Activated CD8-positive, alpha-beta memory T cell treated with anti-CD3 and anti-CD28 coated beads, Interleukin-2, amount 50 U/mL, for 4 hours (primary cell): ENCODE measurements around the gene KCNJ3.

ENCODE experiments used
- DNase-seq: peaks from one replicate; pipeline ENCODE4 v3.0.0-alpha.2; 2020

The KCNJ3 gene

DNA sequence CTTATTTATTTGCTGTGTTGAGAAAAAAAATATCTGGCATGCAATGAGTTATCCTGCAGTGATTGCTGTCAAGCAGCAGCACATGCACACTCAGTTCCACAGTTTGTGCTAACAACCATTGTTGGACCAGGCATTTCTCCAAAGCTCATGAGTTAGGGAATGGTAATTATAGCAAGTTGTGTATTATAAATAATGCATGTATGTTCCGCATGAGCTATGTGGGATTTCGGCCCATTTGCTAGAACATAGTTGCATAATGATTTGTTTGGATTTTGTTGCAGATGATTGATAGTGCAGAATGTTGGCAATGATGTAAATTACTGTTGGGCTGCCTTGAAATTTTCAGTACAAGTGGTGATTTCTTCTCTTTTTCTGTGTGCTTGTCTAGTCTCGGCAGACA, 10.7 kb downstream of the KCNJ3 start:
- DNase-seq, result no peak

DNA sequence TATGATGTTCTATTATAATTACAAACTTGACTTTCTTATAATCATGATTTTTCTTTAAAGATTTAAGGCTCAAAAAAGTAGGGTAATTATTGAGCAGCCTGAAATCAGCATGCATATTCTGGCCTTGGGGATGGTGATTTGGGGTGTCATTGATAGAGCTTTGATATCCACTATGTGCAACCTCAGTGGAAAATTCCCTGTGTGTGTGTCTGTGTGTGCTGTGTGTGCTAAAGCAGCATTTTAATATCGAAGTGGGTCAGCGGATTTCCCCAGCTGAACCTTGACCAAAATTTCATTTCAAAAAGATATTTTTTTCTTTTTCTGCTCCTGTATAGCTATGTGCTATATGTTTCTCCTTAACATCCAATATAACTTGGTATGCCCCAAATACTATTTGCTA, 11.6 kb downstream of the KCNJ3 start:
- no peak for DNase-seq

GRCh38 chr2:154710685-154711084, 12.2 kb downstream of the KCNJ3 start:
- no peak for DNase-seq

- DNase-seq, result no peak
Observed at GRCh38 chr2:154713675-154714074, 15.2 kb downstream of the KCNJ3 start.

- no peak for DNase-seq
Observed at GRCh38 chr2:154720651-154721050, 22.2 kb downstream of the KCNJ3 start.

DNA sequence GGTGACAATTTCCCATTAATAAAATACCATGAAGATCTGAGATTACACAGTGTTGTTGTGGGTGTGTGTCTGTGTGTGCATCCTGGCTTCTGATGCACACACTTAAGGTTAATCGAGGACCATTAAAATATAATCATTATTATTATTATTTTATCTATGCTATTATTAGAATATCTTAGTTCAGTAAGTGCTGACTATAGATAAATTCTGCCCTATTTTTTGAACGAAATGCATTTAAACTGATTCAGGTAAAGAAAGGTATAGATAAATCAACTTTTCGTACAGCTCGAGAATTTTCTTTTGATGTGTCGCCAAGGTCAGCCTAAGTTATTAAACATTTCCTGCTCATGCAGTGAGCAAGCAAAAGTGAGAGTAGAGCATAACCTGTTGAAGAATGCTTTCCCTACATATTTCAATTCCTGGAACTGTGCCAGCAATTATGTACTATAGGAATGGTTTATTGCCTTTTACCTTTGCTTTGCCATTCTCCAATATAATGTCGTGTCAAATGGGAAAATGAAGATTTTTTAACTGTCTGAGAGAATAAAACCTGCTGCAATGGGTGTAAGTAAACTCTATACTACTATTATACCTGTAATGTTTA, 25.8 kb downstream of the KCNJ3 start:
- DNase-seq, result no peak

DNA sequence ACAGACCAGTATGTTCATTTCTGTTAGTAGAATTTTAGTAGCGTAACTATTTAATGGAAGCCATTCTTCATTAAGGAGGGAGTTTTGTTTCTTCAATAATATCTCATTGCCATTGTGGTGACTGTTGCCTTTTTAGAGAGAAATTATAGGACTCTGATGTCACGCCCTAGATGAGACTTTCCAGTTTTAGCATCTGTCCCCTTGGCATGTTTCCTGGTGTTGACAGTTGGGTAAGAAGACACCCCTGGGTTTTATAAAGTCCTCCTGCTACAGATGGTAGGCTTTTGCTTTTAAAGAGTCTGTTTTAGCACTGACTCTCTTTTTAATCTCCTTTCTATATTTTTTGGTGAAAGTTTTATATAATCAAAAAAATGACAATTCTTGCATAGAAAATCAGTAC, 41.9 kb downstream of the KCNJ3 start:
- no peak for DNase-seq

- no peak for DNase-seq
Observed at GRCh38 chr2:154758871-154759270, 60.4 kb downstream of the KCNJ3 start.

GRCh38 chr2:154762638-154763037, 64.1 kb downstream of the KCNJ3 start:
- DNase-seq, result no peak

- DNase-seq, result no peak
Observed at GRCh38 chr2:154771664-154772284, 73.3 kb downstream of the KCNJ3 start.

- DNase-seq, result no peak
Observed at GRCh38 chr2:154776825-154777224, 78.3 kb downstream of the KCNJ3 start.

- DNase-seq, result no peak
Observed at GRCh38 chr2:154794406-154794805, 95.9 kb downstream of the KCNJ3 start.

DNA sequence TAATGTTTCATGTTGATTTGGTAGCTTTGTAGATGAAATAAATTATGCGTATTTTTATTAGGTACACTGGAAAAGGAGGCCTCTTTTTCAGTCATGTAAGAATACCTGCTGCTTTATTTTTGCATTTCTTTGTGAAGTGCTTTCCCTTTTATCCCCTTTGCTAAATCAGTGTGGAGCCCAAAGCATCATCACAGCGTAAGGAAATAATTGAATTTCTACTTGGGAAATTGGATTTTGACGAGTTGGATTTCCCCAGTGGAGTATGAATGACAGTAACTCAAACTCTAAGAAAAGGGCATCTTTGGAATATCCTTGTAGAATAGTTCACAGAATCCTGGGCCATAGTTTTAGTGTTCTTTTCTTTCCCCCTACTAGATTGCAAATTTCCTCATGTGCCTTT, 97.2 kb downstream of the KCNJ3 start:
- DNase-seq, result no peak

DNA sequence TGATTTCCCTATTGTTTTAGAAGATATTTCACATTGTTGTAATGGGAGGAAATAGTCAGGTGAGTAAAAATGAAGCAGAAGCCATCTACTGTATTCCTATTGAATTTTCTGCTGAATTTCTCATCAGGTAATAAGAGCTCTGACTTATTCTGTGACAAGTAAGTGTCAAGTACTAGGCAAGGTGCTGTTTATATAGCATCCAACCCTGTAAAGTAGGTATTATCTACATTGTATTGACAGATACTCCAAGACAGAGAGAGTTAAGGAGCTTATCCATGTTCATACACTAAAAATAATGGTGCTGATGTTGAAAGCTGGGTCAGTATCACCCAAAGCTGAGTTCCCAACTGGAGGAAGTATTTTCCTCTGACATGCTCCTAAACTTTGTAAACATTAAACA, 106.0 kb downstream of the KCNJ3 start:
- DNase-seq, result no peak

DNA sequence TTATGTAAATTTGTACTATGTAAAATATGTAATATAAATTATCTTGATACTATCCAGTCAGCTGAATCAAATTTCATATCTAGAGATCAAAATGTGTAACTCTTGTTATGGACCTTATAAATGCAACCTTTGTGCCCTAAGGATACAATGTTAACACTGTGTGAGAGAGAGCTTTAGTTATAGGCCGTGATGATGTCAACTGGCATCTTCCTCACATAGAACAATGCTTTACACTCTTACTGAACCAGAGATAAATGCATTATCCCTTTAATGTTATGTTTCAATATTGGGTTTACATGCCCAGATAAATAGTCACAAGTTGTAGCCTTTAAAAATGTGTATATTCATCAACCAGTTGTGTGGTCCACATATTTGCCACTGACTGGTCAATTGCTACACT, 115.1 kb downstream of the KCNJ3 start:
- DNase-seq, result no peak

DNA sequence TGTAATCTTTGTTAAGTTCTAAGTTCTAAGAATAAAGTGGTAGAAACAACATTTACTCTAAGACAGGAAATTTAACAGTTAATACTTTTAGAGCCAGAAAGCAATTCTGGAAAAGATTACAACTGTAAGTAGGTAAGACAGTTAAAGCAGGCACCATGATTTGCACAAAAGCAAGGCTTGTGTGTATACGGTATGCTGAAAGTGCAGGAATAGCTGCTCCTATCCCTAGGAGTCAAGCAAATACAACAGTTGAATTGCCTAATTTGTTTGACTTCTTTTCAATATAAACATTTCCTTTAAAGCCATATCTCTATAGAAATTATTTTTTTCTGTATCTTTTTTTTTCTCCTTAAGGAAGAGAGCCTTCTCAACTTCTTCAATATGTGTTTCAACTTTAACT, 116.4 kb downstream of the KCNJ3 start:
- DNase-seq, result no peak

- DNase-seq, result no peak
Observed at GRCh38 chr2:154825358-154825757, 126.9 kb downstream of the KCNJ3 start.

- no peak for DNase-seq
Observed at GRCh38 chr2:154826827-154827226, 128.3 kb downstream of the KCNJ3 start.

DNA sequence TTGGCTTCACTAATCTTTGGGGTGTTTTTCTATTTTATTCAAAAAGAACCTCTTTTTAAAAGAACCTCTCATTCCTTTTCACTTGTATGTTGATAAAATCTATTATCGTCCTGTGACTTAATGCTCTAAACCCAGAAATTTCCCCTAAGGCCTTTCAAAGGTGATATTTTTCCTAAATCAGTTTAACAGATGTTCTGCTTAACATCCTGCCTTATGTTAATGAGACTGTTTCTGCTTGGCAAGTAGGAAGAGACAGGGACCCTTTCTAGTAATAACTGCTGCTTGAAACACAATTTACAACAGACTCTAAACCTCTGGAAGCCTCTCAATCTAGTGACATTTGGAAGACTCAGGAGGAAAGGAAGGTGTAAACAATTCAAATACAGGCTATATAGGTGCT, 128.8 kb downstream of the KCNJ3 start:
- no peak for DNase-seq

DNA sequence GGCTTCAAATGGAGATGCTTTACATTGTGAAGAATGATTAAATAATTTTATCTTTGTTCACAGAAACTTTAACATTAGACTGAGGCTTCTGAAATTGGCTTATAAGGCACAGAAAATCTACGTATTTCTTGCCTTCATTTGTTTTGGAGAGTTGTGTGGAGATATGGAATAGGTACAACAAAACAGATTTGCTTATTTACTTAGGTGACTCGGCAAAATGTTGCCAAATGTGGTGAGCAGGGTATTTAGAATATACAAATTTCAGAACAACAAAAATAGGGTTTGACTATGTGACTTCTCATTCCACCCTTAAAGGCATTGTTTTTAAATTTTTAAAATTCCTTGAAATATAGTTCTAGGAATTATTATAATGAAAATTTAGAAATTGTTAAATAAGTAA, 134.2 kb downstream of the KCNJ3 start:
- no peak for DNase-seq

DNA sequence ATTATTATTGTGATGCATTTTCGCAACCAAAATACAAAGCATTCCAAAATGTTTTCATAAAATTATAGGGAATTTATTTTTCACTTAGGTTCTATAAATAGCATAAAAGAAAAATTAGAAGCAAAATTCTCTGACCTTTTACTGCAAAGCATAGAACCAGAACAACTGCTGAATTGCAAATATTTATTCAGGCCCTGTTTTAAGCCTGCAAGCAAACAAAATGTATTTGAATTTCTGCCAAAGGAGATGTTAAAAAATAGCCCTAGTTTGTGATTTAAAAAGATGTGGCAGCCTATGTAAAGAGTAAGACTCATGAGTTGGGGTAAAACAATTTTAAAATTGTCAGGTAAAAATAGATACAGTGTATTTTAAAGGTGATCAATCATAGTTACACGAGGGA, 138.1 kb downstream of the KCNJ3 start:
- DNase-seq, result no peak

GRCh38 chr2:154837035-154837434, 138.5 kb downstream of the KCNJ3 start:
- DNase-seq, result no peak

- DNase-seq, result no peak
Observed at GRCh38 chr2:154844513-154844912, 146.0 kb downstream of the KCNJ3 start.

GRCh38 chr2:154846842-154847241, 148.3 kb downstream of the KCNJ3 start:
- DNase-seq, result no peak

GRCh38 chr2:154849482-154849881, 151.0 kb downstream of the KCNJ3 start:
- no peak for DNase-seq
